K562 (cell line): ENCODE results near the gene INTS1. TPM values are rescaled to one million over a fixed set of nuclear protein-coding genes. Genes with fewer than 3 reads are reported as not detected.

Experiments
- ATAC-seq: fragments of 200-7000 bp; cut with Tn5 transposase; 3 replicates; pipeline ENCODE4 v1.9.1; 2020; ENCODE audit warnings: moderate library complexity
- BruUV-seq: library from RNA; stranded (reverse); fragments of 400-500 nt; replicated peaks from 2 replicates; lab custom pipeline; 2021; lab: Mats Ljungman, UMichigan
- CTCF ChIA-PET: fragments of 300-600 bp; formaldehyde crosslinking; extraction: SDS; loops from one replicate; lab custom pipeline; 2021; ENCODE audit warnings: low intra/inter-chr PET ratio; lab: Yijun Ruan, JAX
- POLR2A ChIA-PET: fragments of 300-600, 350-650 bp; sonication (Branson Sonifier 250); formaldehyde crosslinking; extraction: SDS; loops from one replicate; lab custom pipeline; 2021; ENCODE audit warnings: antibody characterized with exemption, inconsistent platforms; lab: Yijun Ruan, JAX
- DNase-seq, 4 experiments: peaks; one replicate each; pipeline versions ENCODE4 v3.0.0 to v3.0.0-alpha.2; 2011 to 2018; ENCODE audit warnings: low spot score in 3 of 4, mixed read lengths in 3 of 4; ENCODE audit errors: extremely low read depth in 1 of 4
- FAIRE-seq: peaks from 2 replicates; lab custom pipeline; 2011; peaks lifted over from hg19 to GRCh38; lab: Jason Lieb, UNC
- H2AFZ ChIP-seq: 2 replicates; pipeline ENCODE4 v1.6.0; 2011; ENCODE audit warnings: low read depth, low read length, control low read depth, inconsistent platforms
- H3K27ac ChIP-seq: fragments of 200-600 bp; 3 replicates; pipeline ENCODE4 v1.8.0; 2011; ENCODE audit warnings: low read depth, mild to moderate bottlenecking, control low read depth, inconsistent platforms, low read length, moderate library complexity, mixed read lengths; ENCODE audit errors: extremely low read depth
- H3K27me3 ChIP-seq, 2 experiments: fragments of 300-600 bp in 1 of 2; 2 replicates in 1 of 2; 3 replicates in 1 of 2; pipeline versions ENCODE4 v1.6.0 to v1.8.0; 2011; ENCODE audit warnings: inconsistent platforms in 2 of 2, low read length in 2 of 2, mild to moderate bottlenecking in 1 of 2, mixed read lengths in 1 of 2, moderate library complexity in 1 of 2; ENCODE audit not compliant: control insufficient read depth in 2 of 2, insufficient read depth in 2 of 2
- H3K36me3 ChIP-seq: fragments of 300-600 bp; 3 replicates; pipeline ENCODE4 v1.8.0; 2011; ENCODE audit warnings: mild to moderate bottlenecking, low read length, inconsistent platforms; ENCODE audit not compliant: control insufficient read depth, insufficient read depth
- H3K4me1 ChIP-seq, 2 experiments: fragments of 200-600 bp in 1 of 2; replicated peaks in 1 of 2; 2 replicates in 1 of 2; 3 replicates in 1 of 2; pipeline versions ENCODE4 v1.5.1 to v1.8.0; 2011; ENCODE audit warnings: inconsistent platforms in 2 of 2, low read length in 2 of 2, mild to moderate bottlenecking in 1 of 2, mixed read lengths in 1 of 2, moderate library complexity in 1 of 2; ENCODE audit not compliant: control insufficient read depth in 2 of 2, insufficient read depth in 2 of 2
- H3K4me2 ChIP-seq: 2 replicates; pipeline ENCODE4 v1.6.1; 2011; ENCODE audit warnings: low read length, control low read depth, inconsistent platforms, mixed read lengths; ENCODE audit not compliant: insufficient read depth
- H3K4me3 ChIP-seq: fragments of 200-600 bp; sonication (generic), shearing (Covaris generic); 2 replicates; pipeline ENCODE4 v1.5.1; 2016; ENCODE audit warnings: control low read depth, inconsistent platforms
- H3K79me2 ChIP-seq: fragments of 200-600 bp; 3 replicates; pipeline ENCODE4 v1.8.0; 2011; ENCODE audit warnings: low read length, inconsistent platforms; ENCODE audit not compliant: control insufficient read depth, insufficient read depth
- H3K9ac ChIP-seq, 2 experiments: 2 replicates each; pipeline versions ENCODE4 v1.6.0 to v1.6.1; 2011; ENCODE audit warnings: low read depth in 2 of 2, low read length in 2 of 2, control low read depth in 1 of 2, inconsistent platforms in 1 of 2, mild to moderate bottlenecking in 1 of 2, mixed read lengths in 1 of 2; ENCODE audit not compliant: insufficient read depth in 1 of 2
- H3K9me1 ChIP-seq: one replicate; pipeline ENCODE4 v1.6.0; 2011; ENCODE audit warnings: inconsistent platforms, mild to moderate bottlenecking, low read length, moderate library complexity; ENCODE audit not compliant: control insufficient read depth, insufficient read depth
- H3K9me3 ChIP-seq: replicated peaks from 2 replicates; pipeline ENCODE4 v1.5.1; 2011; ENCODE audit warnings: low read depth, low read length, inconsistent platforms; ENCODE audit not compliant: control insufficient read depth, insufficient read depth
- H4K20me1 ChIP-seq: replicated peaks from 2 replicates; pipeline ENCODE4 v1.6.1; 2011; ENCODE audit warnings: low read length, inconsistent platforms, mixed read lengths; ENCODE audit not compliant: control insufficient read depth, insufficient read depth
- E2F4 ChIP-seq: sonication (generic); formaldehyde crosslinking; IDR thresholded peaks from 2 replicates; pipeline ENCODE4 v1.8.0; 2022; ENCODE audit warnings: mild to moderate bottlenecking, low read depth, missing genetic modification reagents
- KDM4B ChIP-seq, 2 experiments: fragments of 450-650 bp in 1 of 2; sonication (generic) in 1 of 2; IDR thresholded peaks; 2 replicates each; pipeline ENCODE4 v1.6.1; 2016 to 2017; ENCODE audit warnings: borderline replicate concordance in 2 of 2, antibody characterized with exemption in 1 of 2, low read depth in 1 of 2, mild to moderate bottlenecking in 1 of 2
- POLR2G ChIP-seq: fragments of 200-400 bp; formaldehyde crosslinking; IDR thresholded peaks from 2 replicates; pipeline ENCODE4 v1.6.1; 2017; ENCODE audit warnings: low read depth, mild to moderate bottlenecking, antibody characterized with exemption, low read length, moderate library complexity
- ZNF384 ChIP-seq: IDR thresholded peaks from 2 replicates; pipeline ENCODE4 v1.6.1; 2012; ENCODE audit warnings: low read depth, low read length, improper control_type of control experiment
- ZNF398 ChIP-seq: fragments of 250-450 bp; sonication (Bioruptor Pico); IDR thresholded peaks from 2 replicates; pipeline ENCODE4 v1.8.0; 2021; ENCODE audit warnings: moderate library complexity, mild to moderate bottlenecking, inconsistent platforms
- ZNF41 ChIP-seq: fragments of 250-450 bp; sonication (Bioruptor Pico); conservative IDR thresholded peaks from 2 replicates; pipeline ENCODE4 v1.4.0; 2020; ENCODE audit warnings: mild to moderate bottlenecking
- WGBS: fragments of 100-300 bp; shearing (Covaris generic); methylation state at CpG from one replicate; pipeline ENCODE4 v1.1.6; 2016; ENCODE audit warnings: low coverage, mixed read lengths; ENCODE audit not compliant: insufficient coverage; ENCODE audit errors: missing lambda C conversion rate; 5-methylcytosine and 5-hydroxymethylcytosine counted together
- in situ Hi-C: fragments of 300-500 bp; cut with MboI; formaldehyde crosslinking; loops from 4 replicates; pipeline ENCODE4 v1.15.0; 2018; ENCODE audit warnings: inconsistent platforms, mixed read lengths
- intact Hi-C: fragments of 100-400 bp; cut with micrococcal nuclease; formaldehyde crosslinking; loops from 2 replicates; pipeline ENCODE4 v1.14.2; 2022
- polyA plus RNA-seq, 8 experiments: library from polyadenylated mRNA; depleted of rRNA in 4 of 8; stranded (reverse) in 5 of 8; unstranded in 3 of 8; fragments of >200 nt; fragmentation: Nextera tagmentation in 2 of 8; fragmentation: Illumina TruSeq in 1 of 8; extraction: Ambion mirVana in 2 of 8; extraction: Trizol in 1 of 8; gene quantifications; 2 replicates each; pipeline versions ENCODE4 v1.2.1 to v1.2.3, GENCODE V29; 2011 to 2014; ENCODE audit warnings: inconsistent platforms in 1 of 8, missing spikeins in 1 of 8
- total RNA-seq, 7 experiments: library from RNA; depleted of rRNA in 6 of 7; stranded (reverse); fragments of >200 nt in 6 of 7; fragmentation: Illumina TruSeq in 2 of 7; extraction: Trizol in 2 of 7; gene quantifications; 2 replicates each; pipeline versions ENCODE4 v1.2.1 to v1.2.3, GENCODE V29; 2011 to 2021; ENCODE audit warnings: low replicate concordance in 1 of 7

The INTS1 gene
- total and polyA plus RNA-seq, 9 of the 15 experiments (the other 6 are each of a cell fraction or from before 2014, with no cell fraction given), result 0.34 to 119 (median 18.5) TPM

GRCh38 chr7:1543826-1544177 is 39.6 kb upstream of the INTS1 start:
- DNase-seq, result no peak
- BruUV-seq, result no TSS peak
- 0 out of 3 replicates have a peak, but pooled peaks cover under 1% of the 10 kb centered on the region for H3K79me2 ChIP-seq
- no peak overlapping the region for H2AFZ ChIP-seq
- TF ChIP-seq ZNF384, result no peak
- TF ChIP-seq ZNF398 (CRISPR knock-in tag), result no peak
- no peak for TF ChIP-seq E2F4 (CRISPR knock-in tag)
- peak; percentile 27; the same call in 1 of the 2 replicates for TF ChIP-seq POLR2G
- TF ChIP-seq KDM4B (IDR thresholded peaks at IDR 0.05; ENCODE audit: borderline replicate concordance in 2 of 2, low read depth in 1 of 2), result no peak
- no peak for TF ChIP-seq ZNF41 (CRISPR knock-in tag)
- no peak overlapping the region for H3K27ac ChIP-seq
- intact Hi-C loops, result no loop called here
- no peak overlapping the region for H3K4me3 ChIP-seq
- peaks cover 36% of the 10 kb centered on the region; the same call in 2 of the 3 replicates for H3K36me3 ChIP-seq
- 82% methylated on average over 5 of the region's 6 CpGs for WGBS
- H3K4me2 ChIP-seq, result no peak overlapping the region
- no peaks in the 10 kb centered on the region; the same call in 1 of the 2 replicates for H4K20me1 ChIP-seq
- ATAC-seq, result no peak
- FAIRE-seq, result no peak
- H3K4me1 ChIP-seq, result peaks cover 0 to 83% of the 10 kb centered on the region in 2 experiments; a peak in 3 of 5 replicates
- in situ Hi-C loops, result no loop called here
- no peaks in the 10 kb centered on the region for H3K9me1 ChIP-seq
- H3K9ac ChIP-seq, result no peak overlapping the region
- H3K9me3 ChIP-seq, result no peaks in the 10 kb centered on the region
- POLR2A ChIA-PET, result interaction anchor here (0.5 to 1.3 kb wide), 4 partner anchors 9 to 27 kb away, joined by 3 to 5 read pairs (median 4); partner anchors contain the start of gene TMEM184A
- peaks cover 0 to under 1% of the 10 kb centered on the region in 2 experiments; a peak in 2 of 5 replicates for H3K27me3 ChIP-seq
- CTCF ChIA-PET, result no interaction called here
